OCI-LY3 (cell line): ENCODE measurements around the gene ANO4.

Experiments
- EZH2phosphoT487 ChIP-seq: fragments of 200-600 bp; shearing (Covaris generic); IDR thresholded peaks from 2 replicates; pipeline ENCODE4 v1.6.1; 2018; ENCODE audit warnings: antibody characterized with exemption, mixed run types, low read depth
- TF ChIP-seq, protein P1 (sequence below): fragments of 200-600, 300-600 bp; sonication (generic); IDR thresholded peaks from 2 replicates; pipeline ENCODE4 v1.5.1; 2014; ENCODE audit warnings: antibody characterized with exemption, low read length, low read depth

DNA sequence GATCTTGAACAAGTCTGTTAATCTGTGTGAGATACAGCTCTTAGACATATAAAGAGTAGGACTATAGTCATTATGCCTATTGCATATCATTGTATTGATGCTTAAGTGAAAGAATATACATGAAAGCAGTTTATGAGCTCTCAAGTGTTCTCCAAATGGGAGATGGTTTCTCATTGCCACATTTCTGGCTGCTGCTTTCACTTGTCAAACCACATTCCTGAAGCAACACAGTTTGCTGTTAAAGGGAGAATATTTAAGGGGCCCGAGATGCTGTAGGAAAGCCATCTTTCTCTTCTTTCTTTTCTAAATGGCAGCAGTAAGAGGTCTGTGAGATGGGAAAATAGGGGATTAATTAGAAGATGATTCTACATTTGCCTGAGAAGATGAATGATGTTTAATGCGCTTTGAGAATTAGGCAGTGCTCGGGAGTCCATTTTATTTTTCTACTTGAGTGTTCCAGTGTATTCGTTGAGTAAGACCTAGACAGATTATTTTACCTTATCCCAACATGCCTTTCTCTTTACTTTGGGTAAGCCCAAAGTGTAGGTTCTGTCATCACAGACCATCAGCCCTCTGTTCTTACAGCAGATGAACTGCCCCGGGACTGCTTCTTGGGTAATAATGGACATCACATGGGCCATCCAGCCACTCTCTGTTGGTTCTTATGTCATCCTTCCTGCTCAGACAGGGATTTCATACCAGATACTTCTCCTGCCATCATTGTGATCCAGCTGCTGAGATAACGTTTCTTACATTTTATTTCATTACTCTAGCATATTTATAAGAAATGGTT is 35.6 kb downstream of the ANO4 start:
- TF ChIP-seq, protein P1, sequence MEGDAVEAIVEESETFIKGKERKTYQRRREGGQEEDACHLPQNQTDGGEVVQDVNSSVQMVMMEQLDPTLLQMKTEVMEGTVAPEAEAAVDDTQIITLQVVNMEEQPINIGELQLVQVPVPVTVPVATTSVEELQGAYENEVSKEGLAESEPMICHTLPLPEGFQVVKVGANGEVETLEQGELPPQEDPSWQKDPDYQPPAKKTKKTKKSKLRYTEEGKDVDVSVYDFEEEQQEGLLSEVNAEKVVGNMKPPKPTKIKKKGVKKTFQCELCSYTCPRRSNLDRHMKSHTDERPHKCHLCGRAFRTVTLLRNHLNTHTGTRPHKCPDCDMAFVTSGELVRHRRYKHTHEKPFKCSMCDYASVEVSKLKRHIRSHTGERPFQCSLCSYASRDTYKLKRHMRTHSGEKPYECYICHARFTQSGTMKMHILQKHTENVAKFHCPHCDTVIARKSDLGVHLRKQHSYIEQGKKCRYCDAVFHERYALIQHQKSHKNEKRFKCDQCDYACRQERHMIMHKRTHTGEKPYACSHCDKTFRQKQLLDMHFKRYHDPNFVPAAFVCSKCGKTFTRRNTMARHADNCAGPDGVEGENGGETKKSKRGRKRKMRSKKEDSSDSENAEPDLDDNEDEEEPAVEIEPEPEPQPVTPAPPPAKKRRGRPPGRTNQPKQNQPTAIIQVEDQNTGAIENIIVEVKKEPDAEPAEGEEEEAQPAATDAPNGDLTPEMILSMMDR, result no peak
- TF ChIP-seq EZH2phosphoT487, result no peak
